Neural progenitor cell (in vitro differentiated cells): ENCODE data around the gene PBX3.

Experiments
- CTCF ChIP-seq: fragments of 200-600 bp; sonication (generic); IDR thresholded peaks from 2 replicates; pipeline ENCODE4 v1.5.1; 2017; ENCODE audit warnings: antibody characterized with exemption, mild to moderate bottlenecking
- EZH2 ChIP-seq: fragments of 200-600 bp; sonication (generic); IDR thresholded peaks from 2 replicates; pipeline ENCODE4 v1.6.1; 2017; ENCODE audit warnings: antibody characterized with exemption, mild to moderate bottlenecking, moderate library complexity

- TF ChIP-seq CTCF: no peak
- no peak for TF ChIP-seq EZH2
Observed at GRCh38 chr9:125784286-125785049, 37.3 kb downstream of the PBX3 start.
